K562 (cell line): ENCODE results near the gene PCNX3.

Experiments used
- ARNT ChIP-seq, 2 experiments: fragments of 450-650 bp; IDR thresholded peaks; 2 replicates each; pipeline ENCODE4 v1.6.1; 2016; ENCODE audit warnings: mild to moderate bottlenecking in 1 of 2
- CEBPB ChIP-seq: fragments of 450-650 bp; IDR thresholded peaks from 2 replicates; pipeline ENCODE4 v1.6.1; 2016; ENCODE audit warnings: missing genetic modification characterization, missing compliant biosample characterization
- LARP7 ChIP-seq: fragments of 450-650 bp; IDR thresholded peaks from 2 replicates; pipeline ENCODE4 v1.6.1; 2016
- SIRT6 ChIP-seq: IDR thresholded peaks from one replicate; pipeline ENCODE4 v1.6.1; 2012; ENCODE audit warnings: low read depth, mild to moderate bottlenecking, control low read depth, inconsistent platforms, low read length, moderate library complexity
- SRF ChIP-seq, 2 experiments: fragments of 250-450, 450-650 bp in 1 of 2; sonication (Bioruptor Pico) in 1 of 2; sonication (generic) in 1 of 2; formaldehyde crosslinking; IDR thresholded peaks; 2 replicates each; pipeline versions ENCODE4 v1.5.0 to v1.5.1; 2020 to 2022; ENCODE audit warnings: mild to moderate bottlenecking in 1 of 2, missing genetic modification reagents in 1 of 2
- TF ChIP-seq, protein P1 (sequence below): fragments of 450-650 bp; IDR thresholded peaks from 2 replicates; pipeline ENCODE4 v1.6.1; 2016; ENCODE audit warnings: mild to moderate bottlenecking

- TF ChIP-seq SIRT6: no peak
- TF ChIP-seq, protein P1, sequence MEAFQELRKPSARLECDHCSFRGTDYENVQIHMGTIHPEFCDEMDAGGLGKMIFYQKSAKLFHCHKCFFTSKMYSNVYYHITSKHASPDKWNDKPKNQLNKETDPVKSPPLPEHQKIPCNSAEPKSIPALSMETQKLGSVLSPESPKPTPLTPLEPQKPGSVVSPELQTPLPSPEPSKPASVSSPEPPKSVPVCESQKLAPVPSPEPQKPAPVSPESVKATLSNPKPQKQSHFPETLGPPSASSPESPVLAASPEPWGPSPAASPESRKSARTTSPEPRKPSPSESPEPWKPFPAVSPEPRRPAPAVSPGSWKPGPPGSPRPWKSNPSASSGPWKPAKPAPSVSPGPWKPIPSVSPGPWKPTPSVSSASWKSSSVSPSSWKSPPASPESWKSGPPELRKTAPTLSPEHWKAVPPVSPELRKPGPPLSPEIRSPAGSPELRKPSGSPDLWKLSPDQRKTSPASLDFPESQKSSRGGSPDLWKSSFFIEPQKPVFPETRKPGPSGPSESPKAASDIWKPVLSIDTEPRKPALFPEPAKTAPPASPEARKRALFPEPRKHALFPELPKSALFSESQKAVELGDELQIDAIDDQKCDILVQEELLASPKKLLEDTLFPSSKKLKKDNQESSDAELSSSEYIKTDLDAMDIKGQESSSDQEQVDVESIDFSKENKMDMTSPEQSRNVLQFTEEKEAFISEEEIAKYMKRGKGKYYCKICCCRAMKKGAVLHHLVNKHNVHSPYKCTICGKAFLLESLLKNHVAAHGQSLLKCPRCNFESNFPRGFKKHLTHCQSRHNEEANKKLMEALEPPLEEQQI: no peak
- no peak for TF ChIP-seq LARP7
- no peak for TF ChIP-seq SRF (CRISPR knock-in tag; IDR thresholded peaks at IDR 0.05)
- no peak for TF ChIP-seq ARNT (IDR thresholded peaks at IDR 0.05)
- no peak for TF ChIP-seq CEBPB (tag)
Measured at GRCh38 chr11:65615950-65616574, 486 bp downstream of the PCNX3 start.
